Transverse colon (tissue), 4 donors: ENCODE measurements around the gene NEK8. TPM values are rescaled to one million over a fixed set of nuclear protein-coding genes. Genes with fewer than 3 reads are reported as not detected.

ENCODE experiments used
- DNase-seq: peaks from one replicate; pipeline ENCODE4 v3.0.0-alpha.2; 2019
- H3K27ac ChIP-seq, 4 donors: fragments of 200-600 bp; sonication (generic); 2 replicates each; pipeline ENCODE4 v1.5.1; 2016 to 2018; ENCODE audit warnings: inconsistent platforms in 4 of 4
- H3K27me3 ChIP-seq: fragments of 200-600 bp; sonication (generic); 2 replicates; pipeline ENCODE4 v1.5.1; 2017; ENCODE audit warnings: inconsistent platforms
- H3K36me3 ChIP-seq, 4 donors: fragments of 200-600 bp; sonication (generic); 2 replicates each; pipeline ENCODE4 v1.5.1; 2017 to 2019; ENCODE audit warnings: inconsistent platforms in 4 of 4
- H3K4me1 ChIP-seq, 4 donors: fragments of 200-600 bp; sonication (generic); 2 replicates each; pipeline ENCODE4 v1.5.1; 2017 to 2020; ENCODE audit warnings: inconsistent platforms in 4 of 4
- H3K4me3 ChIP-seq, 4 donors: fragments of 200-600 bp; sonication (generic); 1 replicate in 1 of 4; 2 replicates in 3 of 4; pipeline versions ENCODE4 v1.5.1 to v1.6.1; 2017 to 2019; ENCODE audit warnings: inconsistent platforms in 4 of 4
- H3K9me3 ChIP-seq, 2 donors: fragments of 200-600 bp; sonication (generic); 2 replicates each; pipeline ENCODE4 v1.5.1; 2017 to 2019; ENCODE audit warnings: inconsistent platforms in 2 of 2
- CTCF ChIP-seq, 5 experiments: fragments of 200-600 bp in 3 of 5; fragments of 450-650 bp in 2 of 5; sonication (generic) in 3 of 5; IDR thresholded peaks; 1 replicate in 2 of 5; 2 replicates in 3 of 5; pipeline ENCODE4 v1.5.1; 2016 to 2017; ENCODE audit warnings: antibody characterized with exemption in 5 of 5, inconsistent platforms in 3 of 5, mild to moderate bottlenecking in 2 of 5, moderate library complexity in 1 of 5
- EP300 ChIP-seq: sonication (generic); formaldehyde crosslinking; IDR thresholded peaks from one replicate; pipeline ENCODE4 v1.6.1; 2017; ENCODE audit warnings: antibody characterized with exemption, low read depth
- POLR2A ChIP-seq: fragments of 450-650 bp; IDR thresholded peaks from one replicate; pipeline ENCODE4 v1.6.1; 2016; ENCODE audit warnings: antibody characterized with exemption, mild to moderate bottlenecking, moderate library complexity
- POLR2AphosphoS5 ChIP-seq, 3 donors: sonication (generic); formaldehyde crosslinking; IDR thresholded peaks; one replicate each; pipeline ENCODE4 v1.6.1; 2016; ENCODE audit warnings: antibody characterized with exemption in 3 of 3
- WGBS, 2 donors: methylation state at CpG; one replicate each; pipeline ENCODE4 v1.1.5; 2018; ENCODE audit warnings: low coverage in 1 of 2; 5-methylcytosine and 5-hydroxymethylcytosine counted together
- in situ Hi-C, 4 donors: fragments of 200-750 bp; cut with MboI; loops; one replicate each; pipeline versions ENCODE4 v1.15.0 to v1.15.1; 2017; ENCODE audit warnings: low sequenced_read_pairs in 3 of 4, low pct_ligation_motif_present in 1 of 4, low pct_unique_long_range_greater_than_20kb in 1 of 4
- intact Hi-C: fragments of 100-400 bp; cut with DNase I; formaldehyde crosslinking; loops from one replicate; pipeline ENCODE4 v1.15.1; 2023; ENCODE audit warnings: low total_unique reads
- total RNA-seq, 4 donors: library from RNA; depleted of rRNA; stranded (reverse); fragments of >200 nt; gene quantifications; one replicate each; pipeline ENCODE4 v1.1.0, GENCODE V29; 2016

Gene NEK8
- total RNA-seq, 4 donors from 2014 or later = 5.7 to 52.3 (median 8.3) TPM

- H3K4me3 ChIP-seq = peak overlapping the region in 2 of 4 donors; percentile 81 to 89
- H3K9me3 ChIP-seq = no peaks in the 10 kb centered on the region
- no peak for TF ChIP-seq EP300
- TF ChIP-seq CTCF (IDR thresholded peaks at IDR 0.05) = no peak
- TF ChIP-seq POLR2A = no peak
- peak in 1 of 3 donors; percentile 43 for TF ChIP-seq POLR2AphosphoS5 (IDR thresholded peaks at IDR 0.05)
- peak; percentile 88 for DNase-seq
- no peaks in the 10 kb centered on the region for H3K36me3 ChIP-seq
- in situ Hi-C loops (no loop called here), intact Hi-C loops (no loop called here)
- peak overlapping the region; percentile 98 to 99 (median 98) for H3K27ac ChIP-seq
- WGBS, 2 donors = 28% methylated on average over 5 of the region's 5 CpGs; no CpG with 5 or more reads in 1 of the 2 donors
- H3K27me3 ChIP-seq = no peaks in the 10 kb centered on the region
- peaks cover 17 to 77% (median 70%) of the 10 kb centered on the region in 4 donors for H3K4me1 ChIP-seq
Observed at GRCh38 chr17:28746611-28747050, 18.0 kb downstream of the NEK8 start.

- TF ChIP-seq POLR2A = peak; percentile 24
- TF ChIP-seq POLR2AphosphoS5 (IDR thresholded peaks at IDR 0.05) = no peak
- TF ChIP-seq CTCF (IDR thresholded peaks at IDR 0.05) = peak in 1 of 5 experiments; percentile 23
- no peak for TF ChIP-seq EP300
- 22% methylated on average over 4 of the region's 7 CpGs; no CpG with 5 or more reads in 1 of the 2 donors for WGBS, 2 donors
Observed at GRCh38 chr17:28747051-28747691, 18.6 kb downstream of the NEK8 start.

GRCh38 chr17:28747801-28748750 lies 19.5 kb downstream of the NEK8 start:
- Histone ChIP-seq H3K4me1 (peaks cover 17 to 67% (median 57%) of the 10 kb centered on the region in 4 donors), H3K27me3 (no peaks in the 10 kb centered on the region), H3K4me3 (no peak overlapping the region), H3K36me3 (no peaks in the 10 kb centered on the region), H3K9me3 (no peaks in the 10 kb centered on the region), H3K27ac (peak overlapping the region; percentile 98 to 99 (median 98))
- in situ Hi-C loops (no loop called here), intact Hi-C loops (loop anchor here (2.0 kb wide), 1 partner anchor 21 kb away; the partner anchor contains the start of gene TLCD1)
- no peak for DNase-seq
- no peak for TF ChIP-seq POLR2A
- WGBS, 2 donors = 83% methylated on average over 18 of the region's 18 CpGs; no CpG with 5 or more reads in 1 of the 2 donors

More at GRCh38 chr17:28747051-28747691, 18.6 kb downstream of the NEK8 start:
- peak overlapping the region in 2 of 4 donors; percentile 81 to 89 for H3K4me3 ChIP-seq
- peak overlapping the region; percentile 98 to 99 (median 98) for H3K27ac ChIP-seq
- no peaks in the 10 kb centered on the region for H3K9me3 ChIP-seq
- intact Hi-C loops = no loop called here
- peak; percentile 78 for DNase-seq
- H3K4me1 ChIP-seq = peaks cover 17 to 74% (median 65%) of the 10 kb centered on the region in 4 donors
- in situ Hi-C loops = no loop called here
- H3K36me3 ChIP-seq = no peaks in the 10 kb centered on the region
- H3K27me3 ChIP-seq = no peaks in the 10 kb centered on the region

- Histone ChIP-seq H3K27me3 (no peaks in the 10 kb centered on the region), H3K4me3 (no peak overlapping the region), H3K9me3 (no peaks in the 10 kb centered on the region), H3K36me3 (no peaks in the 10 kb centered on the region), H3K27ac (peak overlapping the region; percentile 63 to 99 (median 98)), H3K4me1 (peaks cover 17 to 62% (median 52%) of the 10 kb centered on the region in 4 donors)
- 64% methylated on average over 18 of the region's 18 CpGs; no CpG with 5 or more reads in 1 of the 2 donors for WGBS, 2 donors
- in situ Hi-C loops (no loop called here), intact Hi-C loops (loop anchor here (2.0 kb wide), 1 partner anchor 22 kb away; the partner anchor contains the start of gene TLCD1)
- DNase-seq = no peak
- TF ChIP-seq POLR2A = no peak
- no peak for TF ChIP-seq CTCF (IDR thresholded peaks at IDR 0.05)
- TF ChIP-seq EP300 = no peak
- TF ChIP-seq POLR2AphosphoS5 (IDR thresholded peaks at IDR 0.05) = no peak
Observed at GRCh38 chr17:28748852-28749515, 20.4 kb downstream of the NEK8 start.
